GM19397 (cell line): ENCODE results near the gene EPHB1.
"Not testable (repeated sequence)": the region's sequence is repeated elsewhere in the genome, so short reads cannot be mapped to it uniquely, and the experiment has no call there.

Source experiments
- ATAC-seq: cut with Tn5 transposase; IDR thresholded peaks from one replicate; pipeline ENCODE4 v1.9.1; 2021; ENCODE audit warnings: mild to moderate bottlenecking, moderate library complexity; ENCODE audit not compliant: unreplicated experiment

Gene EPHB1

DNA sequence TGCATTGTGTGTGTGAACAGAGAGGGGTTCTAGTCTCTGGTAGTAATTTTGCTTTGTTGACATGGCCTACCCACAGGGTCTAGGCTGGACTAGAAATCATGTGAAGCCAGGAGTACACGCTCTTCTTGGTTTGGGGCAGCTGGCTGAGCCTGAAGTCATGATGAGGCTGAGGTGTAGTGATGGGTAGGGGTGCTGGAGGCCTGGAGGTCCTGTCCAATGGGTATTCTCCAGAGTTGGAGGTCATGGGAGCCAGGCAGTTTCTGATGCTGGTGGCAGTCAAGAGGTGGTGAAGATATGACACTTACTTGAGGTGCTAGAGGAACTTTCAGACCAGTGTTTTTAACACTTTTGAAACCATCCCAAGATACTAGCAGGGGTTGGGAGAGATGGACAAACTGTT is 18.5 kb upstream of the EPHB1 start:
- ATAC-seq, result no peak

- no peak for ATAC-seq
Measured at GRCh38 chr3:134777341-134777740, 17.7 kb upstream of the EPHB1 start.

DNA sequence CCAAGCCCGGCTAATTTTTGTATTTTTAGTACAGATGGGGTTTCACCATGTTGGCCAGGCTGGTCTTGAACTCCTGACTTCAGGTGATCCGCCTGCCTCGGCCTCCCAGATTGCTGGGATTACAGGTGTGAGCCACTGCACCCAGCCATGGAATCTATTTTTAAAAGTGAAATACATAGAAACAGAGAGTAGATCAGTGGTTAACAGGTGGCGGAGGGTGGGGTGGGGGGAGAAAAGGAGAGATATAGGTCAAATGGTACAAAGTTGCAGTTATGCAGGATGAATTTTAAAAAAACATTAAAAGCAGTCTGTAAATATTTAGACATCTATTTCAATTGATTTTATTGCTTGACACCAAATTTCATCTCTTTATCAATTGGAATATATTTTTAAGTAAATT is 6.8 kb upstream of the EPHB1 start:
- ATAC-seq, result not testable (repeated sequence)

DNA sequence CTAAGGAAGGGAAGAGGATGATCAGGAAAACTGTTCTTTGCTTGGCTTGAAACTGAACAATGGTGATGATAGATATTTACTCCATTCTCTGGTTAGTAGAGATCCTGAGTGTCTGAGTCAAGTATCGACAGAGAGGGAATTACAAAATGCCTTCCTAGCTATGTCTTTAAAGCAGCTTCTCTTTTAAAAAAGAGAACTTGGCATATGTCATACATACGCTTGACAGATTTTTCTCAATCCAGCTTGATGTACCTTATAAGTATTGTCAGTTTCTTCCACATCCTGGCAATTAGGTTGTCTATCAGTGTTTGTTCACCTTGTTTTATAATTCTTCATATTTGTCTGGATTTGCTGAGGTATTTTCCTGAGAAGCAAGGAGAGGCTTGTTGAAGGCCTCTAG is 5.0 kb upstream of the EPHB1 start:
- ATAC-seq, result no peak

DNA sequence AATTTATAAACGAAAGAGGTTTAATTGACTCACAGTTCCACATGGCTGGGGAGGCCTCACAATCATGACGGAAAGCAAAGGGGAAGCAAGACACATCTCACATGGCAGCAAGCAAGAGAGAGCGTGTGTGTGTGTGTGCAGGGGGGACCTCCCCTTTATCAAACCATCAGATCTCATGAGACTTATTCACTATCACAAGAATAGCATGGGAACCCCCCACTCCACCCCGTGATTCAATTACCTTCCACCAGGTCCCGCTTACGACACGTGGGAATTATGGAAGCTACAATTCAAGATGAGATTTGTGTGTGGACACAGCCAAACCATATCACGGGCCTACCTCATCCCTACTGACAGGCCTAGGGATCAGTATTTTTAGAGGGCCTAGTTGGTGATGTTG is 3.1 kb upstream of the EPHB1 start:
- ATAC-seq, result no peak

- no peak for ATAC-seq
Measured at GRCh38 chr3:134792700-134793099, 2.4 kb upstream of the EPHB1 start.

GRCh38 chr3:134793562-134793961 is 1.5 kb upstream of the EPHB1 start:
- no peak for ATAC-seq

- ATAC-seq, result no peak
Measured at GRCh38 chr3:134794323-134794722, 737 bp upstream of the EPHB1 start.

- ATAC-seq, result peak; percentile 8
Measured at GRCh38 chr3:134795746-134796280, 753 bp downstream of the EPHB1 start.

GRCh38 chr3:134796281-134797056 is 1.4 kb downstream of the EPHB1 start:
- ATAC-seq, result no peak

DNA sequence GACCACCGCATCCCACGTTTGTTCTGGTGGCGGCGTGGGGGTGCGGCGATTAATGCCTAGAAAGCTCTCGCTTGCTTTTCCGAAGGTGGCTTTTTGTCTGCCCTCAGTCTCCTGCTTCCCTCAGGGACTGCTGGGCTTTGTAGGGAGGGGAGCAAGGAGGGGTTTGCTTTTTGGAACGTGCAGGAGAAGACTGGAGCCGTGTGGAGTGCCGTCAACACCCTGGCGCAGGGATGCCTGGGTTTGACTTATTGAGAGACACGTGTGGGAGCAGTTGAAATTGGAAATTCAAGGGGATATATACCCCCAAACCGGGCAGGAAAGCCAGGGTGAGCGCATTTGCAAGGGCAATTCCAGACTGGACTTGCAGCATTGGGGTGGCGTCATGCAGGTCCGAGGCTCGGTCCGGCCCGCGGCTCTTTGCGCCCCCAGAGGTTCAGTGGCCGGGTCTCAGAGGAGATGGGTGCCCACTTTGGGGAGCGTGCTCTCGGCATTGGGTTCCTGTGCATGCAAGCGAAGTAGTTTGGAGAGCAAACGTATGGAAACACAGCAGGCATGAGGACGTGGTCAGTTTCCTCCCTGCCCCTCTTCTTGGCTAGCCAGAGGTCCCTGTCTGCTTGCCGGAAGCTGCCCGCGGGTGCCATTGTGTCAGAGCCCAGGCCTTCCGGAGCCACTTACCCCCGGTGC is 2.1 kb downstream of the EPHB1 start:
- ATAC-seq, result no peak

DNA sequence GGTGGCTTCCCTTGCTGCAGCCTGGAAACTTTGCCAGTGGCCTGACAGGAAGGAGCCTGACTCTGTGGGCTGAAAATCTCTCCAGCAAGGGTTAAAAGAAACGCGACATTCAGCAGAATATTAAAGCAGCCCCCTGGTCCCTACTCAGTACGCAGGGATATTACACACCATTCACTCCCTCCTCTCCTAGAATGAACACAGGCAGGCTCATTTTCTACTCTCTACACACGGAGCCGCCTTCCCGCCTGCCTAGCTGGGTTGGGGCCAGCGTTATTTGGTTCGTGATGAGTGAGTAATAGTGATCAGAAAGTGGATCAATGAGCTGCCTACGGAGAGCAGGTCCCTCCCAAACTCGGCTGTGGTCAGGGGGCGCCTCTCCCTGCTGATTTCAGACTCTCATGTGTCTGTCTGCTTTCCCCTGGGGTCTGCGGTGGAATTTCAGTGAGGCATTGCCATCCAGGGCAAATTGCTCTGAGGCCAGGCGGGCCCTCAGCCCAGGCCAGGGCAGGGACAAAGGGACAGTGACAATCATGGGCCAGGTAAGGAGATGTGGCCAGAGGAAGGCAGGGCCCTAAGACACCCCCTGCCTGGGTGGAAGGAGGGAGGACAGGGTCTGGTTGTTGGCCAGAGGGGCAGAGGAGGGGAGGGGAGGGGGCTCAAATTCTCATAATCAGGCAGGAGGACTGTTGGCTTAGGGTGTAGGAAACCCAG is 2.8 kb downstream of the EPHB1 start:
- no peak for ATAC-seq

GRCh38 chr3:134798681-134799311 is 3.7 kb downstream of the EPHB1 start:
- no peak for ATAC-seq

DNA sequence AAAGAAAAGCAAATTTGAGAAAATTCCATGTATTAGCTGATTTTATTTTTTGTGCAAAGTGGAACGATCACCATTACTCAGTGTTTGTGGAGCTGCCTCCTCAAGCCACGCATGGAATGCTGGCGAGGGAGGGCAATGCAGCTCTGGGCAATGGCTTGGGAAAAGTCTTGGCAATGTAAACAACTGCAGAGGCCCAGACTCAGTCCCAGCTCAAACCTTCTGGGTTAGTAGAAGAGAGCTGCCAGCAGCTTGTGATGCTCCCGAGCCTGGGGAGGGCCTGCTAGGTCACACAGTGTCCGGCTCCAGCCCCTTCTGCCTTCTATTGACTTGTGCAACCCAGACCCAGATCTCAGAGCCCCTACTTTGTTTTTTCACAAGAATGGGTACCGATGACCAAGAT is 4.3 kb downstream of the EPHB1 start:
- ATAC-seq, result no peak

DNA sequence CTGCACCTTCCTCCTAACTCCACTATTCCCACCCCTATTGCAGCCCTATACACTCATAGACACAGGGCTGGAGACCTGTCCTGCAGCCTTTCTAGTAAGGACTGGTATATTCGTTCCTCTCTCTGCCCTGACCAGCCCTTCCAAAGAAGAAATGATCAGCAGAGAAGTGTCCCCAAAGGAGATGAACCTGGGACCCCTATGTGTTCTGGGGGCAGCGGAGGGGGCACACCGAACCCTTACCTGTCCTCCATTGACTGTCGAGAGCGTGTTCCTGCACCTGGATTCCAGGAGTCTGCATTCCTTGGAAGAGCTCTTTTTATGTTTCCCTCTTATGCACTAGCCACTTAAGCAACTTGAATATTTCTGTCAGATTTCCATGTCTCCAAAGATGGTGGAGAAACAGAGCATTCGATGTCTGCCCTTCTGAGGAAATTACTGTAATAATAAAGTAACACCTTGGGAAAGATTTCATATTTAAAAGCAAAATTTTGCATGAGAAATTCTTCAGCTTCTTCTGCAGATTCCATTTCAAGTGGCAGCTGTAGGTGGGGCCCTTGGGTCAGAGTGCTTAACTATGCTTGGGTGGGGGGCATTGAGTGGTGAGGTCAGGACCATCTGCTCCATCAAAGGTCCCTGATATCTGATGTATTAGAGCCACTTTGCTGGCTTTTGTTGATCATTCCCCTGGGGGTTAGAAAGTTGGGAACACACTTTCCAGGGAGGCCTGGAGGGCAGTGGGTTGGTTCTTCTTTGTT is 6.3 kb downstream of the EPHB1 start:
- ATAC-seq, result no peak

- ATAC-seq, result peak; percentile 13
Measured at GRCh38 chr3:134802428-134803050, 7.5 kb downstream of the EPHB1 start.

DNA sequence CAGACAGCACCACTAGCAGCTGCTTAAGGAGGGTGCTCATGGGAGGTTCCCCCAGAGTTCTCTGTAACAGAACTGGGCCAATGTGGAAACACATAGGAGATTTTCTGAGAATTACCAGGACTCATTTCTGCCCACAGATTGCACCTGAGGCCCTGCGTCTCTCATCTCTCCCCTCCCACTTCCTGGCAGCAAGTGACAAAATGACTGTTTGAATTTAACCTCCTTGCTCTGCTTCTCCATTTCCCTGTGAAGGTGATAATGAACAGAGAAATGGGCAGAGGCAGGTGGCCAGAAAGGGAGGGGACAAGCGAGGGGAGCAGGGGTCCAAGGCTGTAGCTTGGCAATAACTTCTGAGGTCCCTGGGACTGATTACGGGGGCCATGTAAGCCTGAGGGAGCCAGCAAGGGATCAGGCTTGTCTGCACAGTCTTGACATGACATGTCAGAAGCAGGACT is 8.0 kb downstream of the EPHB1 start:
- peak; percentile 54 for ATAC-seq

DNA sequence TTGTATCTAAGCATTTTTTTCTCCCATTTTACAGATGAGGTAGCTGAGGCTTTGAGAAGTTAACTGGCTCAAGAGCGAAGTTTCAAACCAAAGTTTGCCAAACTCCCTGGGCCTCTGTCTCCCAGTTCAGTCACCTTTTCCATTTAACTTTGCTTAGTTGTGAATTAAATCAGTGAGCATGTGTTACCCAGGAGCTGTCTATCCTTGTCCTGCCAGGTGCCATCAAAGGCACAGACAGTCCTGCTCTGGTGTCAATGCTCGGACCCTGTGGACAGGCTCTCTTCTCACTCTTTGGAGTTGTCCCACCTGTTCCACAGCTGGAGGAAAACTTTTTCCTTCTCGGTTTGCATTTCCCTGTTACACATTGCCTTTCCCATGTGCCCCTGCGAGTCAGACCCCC is 8.6 kb downstream of the EPHB1 start:
- ATAC-seq, result no peak

- no peak for ATAC-seq
Measured at GRCh38 chr3:134804508-134805480, 9.7 kb downstream of the EPHB1 start.
